K562 (cell line): ENCODE measurements around the gene CATSPER1. TPM values are rescaled to one million over a fixed set of nuclear protein-coding genes. Genes with fewer than 3 reads are reported as not detected.

Experiments
- AFF4 ChIP-seq: sonication (generic); formaldehyde crosslinking; IDR thresholded peaks from 2 replicates; pipeline ENCODE4 v1.8.0; 2023; ENCODE audit warnings: mild to moderate bottlenecking, missing genetic modification reagents
- CXXC5 ChIP-seq: fragments of 250-450 bp; sonication (Bioruptor Pico); IDR thresholded peaks from 2 replicates; pipeline ENCODE4 v1.8.0; 2022; ENCODE audit warnings: inconsistent platforms, mild to moderate bottlenecking, moderate library complexity
- FOXA1 ChIP-seq: fragments of 450-650 bp; IDR thresholded peaks from 2 replicates; pipeline ENCODE4 v1.6.1; 2016; ENCODE audit warnings: mild to moderate bottlenecking, borderline replicate concordance
- MAX ChIP-seq: sonication (generic); formaldehyde crosslinking; IDR thresholded peaks from 2 replicates; pipeline ENCODE4 v1.9.0; 2022; ENCODE audit warnings: mild to moderate bottlenecking, missing genetic modification reagents
- MAZ ChIP-seq, 2 experiments: fragments of 450-650 bp in 1 of 2; sonication (generic) in 1 of 2; formaldehyde crosslinking; IDR thresholded peaks in 1 of 2; conservative IDR thresholded peaks in 1 of 2; 2 replicates each; pipeline versions ENCODE4 v1.4.0 to v1.5.0; 2020; ENCODE audit warnings: mild to moderate bottlenecking in 1 of 2, missing genetic modification reagents in 1 of 2
- NFIC ChIP-seq: fragments of 450-650 bp; IDR thresholded peaks from 2 replicates; pipeline ENCODE4 v1.6.1; 2017; ENCODE audit warnings: mild to moderate bottlenecking, inconsistent platforms
- SIN3B ChIP-seq: fragments of 450-650 bp; IDR thresholded peaks from 2 replicates; pipeline ENCODE4 v1.6.1; 2017; ENCODE audit warnings: low read depth, mild to moderate bottlenecking, moderate library complexity
- TEAD4 ChIP-seq, 2 experiments: sonication (generic) in 1 of 2; formaldehyde crosslinking in 1 of 2; IDR thresholded peaks; 2 replicates each; pipeline versions ENCODE4 v1.6.1 to v1.8.0; 2012 to 2022; ENCODE audit warnings: borderline replicate concordance in 1 of 2, inconsistent platforms in 1 of 2, low read length in 1 of 2, mild to moderate bottlenecking in 1 of 2, missing genetic modification reagents in 1 of 2
- TFAP4 ChIP-seq: sonication (generic); formaldehyde crosslinking; IDR thresholded peaks from 2 replicates; pipeline ENCODE4 v1.8.0; 2022; ENCODE audit warnings: missing genetic modification reagents, mild to moderate bottlenecking, moderate library complexity, borderline replicate concordance
- THRA ChIP-seq: fragments of 450-650 bp; IDR thresholded peaks from 2 replicates; pipeline ENCODE4 v1.6.1; 2017; ENCODE audit warnings: mild to moderate bottlenecking, moderate library complexity
- TSHZ1 ChIP-seq: fragments of 250-450 bp; sonication (Bioruptor Pico); IDR thresholded peaks from 2 replicates; pipeline ENCODE4 v1.4.0; 2020; ENCODE audit warnings: mild to moderate bottlenecking, moderate library complexity
- YY1 ChIP-seq, 3 experiments: IDR thresholded peaks; 2 replicates each; pipeline ENCODE4 v1.6.1; 2011; ENCODE audit warnings: low read length in 2 of 3, mild to moderate bottlenecking in 2 of 3, moderate library complexity in 2 of 3, borderline replicate concordance in 1 of 3, control low read depth in 1 of 3, low read depth in 1 of 3; ENCODE audit not compliant: insufficient read depth in 3 of 3, insufficient replicate concordance in 2 of 3, control insufficient read depth in 1 of 3, insufficient read length in 1 of 3; ENCODE audit errors: extremely low read depth in 1 of 3
- ZBTB7A ChIP-seq: IDR thresholded peaks from 2 replicates; pipeline ENCODE4 v1.6.1; 2011; ENCODE audit warnings: low read depth, mild to moderate bottlenecking, low read length, moderate library complexity, borderline replicate concordance; ENCODE audit not compliant: control insufficient read depth
- polyA plus RNA-seq, 8 experiments: library from polyadenylated mRNA; depleted of rRNA in 4 of 8; stranded (reverse) in 5 of 8; unstranded in 3 of 8; fragments of >200 nt; fragmentation: Nextera tagmentation in 2 of 8; fragmentation: Illumina TruSeq in 1 of 8; extraction: Ambion mirVana in 2 of 8; extraction: Trizol in 1 of 8; gene quantifications; 2 replicates each; pipeline versions ENCODE4 v1.2.1 to v1.2.3, GENCODE V29; 2011 to 2014; ENCODE audit warnings: inconsistent platforms in 1 of 8, missing spikeins in 1 of 8
- total RNA-seq, 7 experiments: library from RNA; depleted of rRNA in 6 of 7; stranded (reverse); fragments of >200 nt in 6 of 7; fragmentation: Illumina TruSeq in 2 of 7; extraction: Trizol in 2 of 7; gene quantifications; 2 replicates each; pipeline versions ENCODE4 v1.2.1 to v1.2.3, GENCODE V29; 2011 to 2021; ENCODE audit warnings: low replicate concordance in 1 of 7

CATSPER1 gene
- total and polyA plus RNA-seq, 9 of the 15 experiments (the other 6 are each of a cell fraction or from before 2014, with no cell fraction given) = 0.21 to 3.3 (median 0.76) TPM

GRCh38 chr11:66068154-66068821 lies 42.0 kb upstream of the CATSPER1 start (continued):
- TF ChIP-seq TFAP4 (CRISPR knock-in tag) (peak; percentile 35; the same call in 1 of the 2 replicates), TEAD4 (IDR thresholded peaks at IDR 0.05; ENCODE audit: low read length) (0 out of 2 replicates have a peak, but pooled peaks have one; percentile 13), TEAD4 (CRISPR knock-in tag; IDR thresholded peaks at IDR 0.05; ENCODE audit: borderline replicate concordance) (no peak), THRA (no peak), TSHZ1 (CRISPR knock-in tag) (no peak), MAX (CRISPR knock-in tag) (peak; percentile 51; the same call in 1 of the 2 replicates), NFIC (peak; percentile 77), CXXC5 (CRISPR knock-in tag) (0 out of 2 replicates have a peak, but pooled peaks have one; percentile 14), AFF4 (CRISPR knock-in tag) (no peak), FOXA1 (no peak), SIN3B (no peak), ZBTB7A (peak; percentile 51; the same call in 1 of the 2 replicates), MAZ (CRISPR knock-in tag; conservative IDR thresholded peaks at IDR 0.05 in 1 of 2, IDR thresholded peaks at IDR 0.05 in 1 of 2) (no peak), YY1 (IDR thresholded peaks at IDR 0.05; ENCODE audit: borderline replicate concordance in 1 of 3, control insufficient read depth in 1 of 3, extremely low read depth in 1 of 3, insufficient read depth in 3 of 3, insufficient read length in 1 of 3, insufficient replicate concordance in 2 of 3, low read depth in 1 of 3, low read length in 2 of 3) (peak in 1 of 3 experiments; percentile 45)
